Cardiac septum (tissue), 1 donor: Measurements from ENCODE around the gene GPR55. TPM values are rescaled to one million over a fixed set of nuclear protein-coding genes. Genes with fewer than 3 reads are reported as not detected.
A peak's percentile ranks its signal among the peaks of the same experiment; 100 is the strongest.

Experiments used
- DNase-seq: peaks from one replicate; pipeline ENCODE4 v3.0.0-alpha.2; 2020; ENCODE audit warnings: low spot score
- intact Hi-C: fragments of 100-400 bp; cut with DNase I; formaldehyde crosslinking; loops from one replicate; pipeline ENCODE4 v1.14.0; 2022
- total RNA-seq: library from RNA; stranded (reverse); fragmentation: NEBNext Ultra II Directional; extraction: Animal tissue kit (Norgen Biotek cat#: 25700); gene quantifications from one replicate; pipeline ENCODE4 v1.2.1, GENCODE V29; 2021
- donor health status: DM: no; HTN: no; CAD: no.

The GPR55 gene
- total RNA-seq, 1 donor from 2014 or later: not detected

DNA sequence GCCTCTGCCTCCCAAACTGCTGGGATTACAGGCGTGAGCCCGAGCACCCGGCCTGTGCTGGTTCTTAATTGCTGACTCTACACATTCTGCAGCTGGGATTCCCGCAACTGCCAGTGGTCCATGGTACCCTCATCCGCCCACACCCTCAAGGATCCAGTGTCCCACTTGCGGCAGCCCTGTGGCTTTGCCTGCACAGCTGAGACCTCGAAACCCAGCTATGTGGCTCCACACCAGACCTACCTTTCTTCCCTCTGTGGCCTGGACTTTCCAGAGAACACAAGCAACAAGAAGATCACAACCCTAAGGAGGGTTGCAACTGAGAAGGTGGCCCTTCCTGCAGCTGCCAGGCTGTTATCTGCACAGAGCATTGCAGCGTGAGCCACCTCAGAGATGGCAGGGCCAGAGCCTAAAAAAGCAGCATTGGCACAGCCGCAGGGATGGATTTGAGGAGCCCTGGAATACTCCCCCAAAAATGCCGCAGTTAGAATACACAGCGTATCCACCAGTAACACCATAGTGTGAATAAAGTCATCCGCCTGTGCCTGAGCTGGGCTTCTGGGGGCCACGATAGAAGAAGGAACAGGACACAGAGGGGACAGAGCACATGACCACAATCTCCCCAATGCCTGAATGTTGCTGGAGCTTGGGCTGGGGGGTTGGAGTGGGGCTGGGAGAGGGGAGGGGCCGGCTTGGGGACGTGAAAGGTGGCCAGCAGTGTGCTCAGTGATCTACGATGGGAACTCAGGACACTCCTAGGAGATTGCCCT is 1.9 kb downstream of the GPR55 start:
- peak; percentile 49 for DNase-seq

GRCh38 chr2:230921806-230922595 is 3.0 kb downstream of the GPR55 start:
- DNase-seq: peak; percentile 70
- intact Hi-C loops: no loop called here

More for the DNA sequence above, 1.9 kb downstream of the GPR55 start:
- intact Hi-C loops: no loop called here

GRCh38 chr2:230920167-230920566 is 4.9 kb downstream of the GPR55 start:
- intact Hi-C loops: no loop called here
- DNase-seq: no peak

- DNase-seq: no peak
- intact Hi-C loops: no loop called here
Measured at GRCh38 chr2:230919681-230920080, 5.4 kb downstream of the GPR55 start.

DNA sequence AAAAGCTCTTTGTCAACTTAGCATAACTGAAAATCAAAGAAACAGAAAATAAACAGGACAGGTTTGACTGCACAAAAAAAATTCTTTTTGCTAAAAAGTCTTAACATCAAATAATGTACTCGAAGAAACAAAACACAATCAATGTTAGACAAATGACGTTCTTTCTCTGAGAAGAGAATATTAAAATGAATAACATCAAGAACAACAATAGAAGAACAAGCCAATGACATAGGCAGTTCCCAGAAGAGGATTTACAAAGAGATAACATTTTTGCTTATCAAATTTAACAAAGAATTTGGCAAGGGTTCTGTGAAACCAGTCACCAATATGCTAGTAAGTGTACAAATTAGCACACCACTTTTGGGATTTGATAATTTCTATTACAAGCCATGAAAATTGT is 5.8 kb downstream of the GPR55 start:
- intact Hi-C loops: no loop called here
- no peak for DNase-seq

DNA sequence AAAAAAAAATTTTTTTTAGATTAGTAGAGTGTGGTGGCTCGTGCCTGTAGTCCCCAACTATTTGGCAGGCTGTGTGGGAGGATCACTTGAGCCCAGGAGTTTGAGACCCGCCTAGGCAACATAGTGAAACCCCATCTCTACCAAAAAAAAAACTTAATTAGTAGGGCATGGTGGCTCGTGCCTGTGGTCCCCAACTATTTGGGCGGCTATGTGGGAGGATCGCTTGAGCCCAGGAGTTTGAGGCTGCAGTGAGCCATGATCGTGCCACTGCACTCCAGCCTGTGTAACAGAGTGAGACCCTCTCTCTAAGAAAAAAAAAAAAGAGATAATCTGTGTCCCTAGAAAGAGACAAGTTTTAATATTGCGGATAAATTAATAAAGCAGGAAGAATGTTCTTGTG is 8.8 kb downstream of the GPR55 start:
- no peak for DNase-seq
- intact Hi-C loops: no loop called here

DNA sequence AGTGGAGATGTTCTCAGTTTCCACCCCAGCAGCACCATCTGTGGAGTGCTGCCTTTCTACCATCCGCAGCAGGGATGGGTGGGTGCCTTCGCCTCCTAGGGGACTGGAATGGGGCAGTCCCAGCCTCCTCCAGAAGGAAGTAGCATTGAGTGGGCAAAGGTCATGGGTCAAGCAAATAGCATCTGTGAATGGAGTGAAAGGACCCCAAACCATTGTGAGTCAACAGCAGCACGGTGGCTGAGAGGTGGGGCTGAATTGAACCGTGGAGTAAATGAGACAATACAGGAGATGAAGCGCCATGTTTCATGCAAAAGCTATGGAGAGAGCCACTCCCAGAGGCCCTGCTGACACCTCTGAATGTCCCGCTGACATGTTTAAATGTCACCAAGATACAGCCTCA is 9.7 kb downstream of the GPR55 start:
- intact Hi-C loops: no loop called here
- DNase-seq: no peak

DNA sequence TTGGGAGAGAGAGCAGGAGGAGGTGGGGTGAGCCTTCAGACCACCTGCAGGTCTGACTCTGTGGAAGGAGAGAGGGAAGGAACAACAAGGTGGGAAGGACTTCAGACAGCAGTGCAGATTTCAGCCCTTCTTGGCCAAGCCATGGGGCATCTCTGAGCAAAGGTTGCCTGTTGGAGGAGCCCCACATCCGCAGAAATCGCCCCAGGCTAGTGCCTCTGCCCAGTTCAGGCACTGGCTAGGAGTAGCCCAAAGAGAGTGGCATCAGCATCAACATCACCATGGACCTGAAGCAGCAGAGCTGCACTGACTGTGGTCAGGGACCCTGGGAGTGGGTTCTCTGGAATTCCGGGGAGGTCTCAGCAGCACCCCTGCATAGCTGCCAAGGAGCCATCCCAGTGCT is 10.2 kb downstream of the GPR55 start:
- DNase-seq: peak; percentile 61
- intact Hi-C loops: loop anchor here (5.0 kb wide), 1 partner anchor 63 kb away; no protein-coding TSS in a partner anchor

DNA sequence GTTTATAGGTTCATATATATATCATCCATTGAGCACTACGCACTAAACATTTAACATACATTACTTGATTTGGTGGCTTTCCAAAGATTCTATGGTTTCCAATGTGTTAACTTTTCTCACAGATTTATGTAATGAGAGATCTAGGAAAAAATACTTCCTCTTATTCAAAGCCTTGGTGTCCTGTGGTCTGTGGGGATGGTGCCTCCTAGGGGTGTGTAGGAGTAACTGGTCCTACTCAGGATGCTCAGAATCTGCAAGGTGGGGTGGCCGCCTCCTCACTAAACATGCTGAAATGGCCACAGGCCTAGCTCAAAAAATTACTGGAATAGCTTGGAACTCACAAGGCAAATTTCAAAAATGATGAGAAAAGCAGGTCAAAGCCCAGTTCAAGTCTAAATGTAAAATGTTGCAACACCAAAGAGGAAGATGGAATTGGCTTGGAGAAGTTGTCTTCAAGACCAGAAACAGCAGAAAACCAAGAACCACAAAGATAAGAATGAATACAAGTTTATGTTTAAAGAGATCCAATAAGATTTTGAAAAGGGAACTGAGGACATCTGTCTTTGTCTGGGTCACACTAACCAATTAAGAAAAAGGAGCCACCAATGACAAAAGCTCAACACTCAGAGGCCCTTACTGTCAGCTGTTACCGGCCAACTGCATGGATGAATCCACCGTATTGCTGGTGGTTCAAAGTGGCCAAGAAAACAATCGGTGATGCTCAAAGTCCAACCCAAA is 11.5 kb downstream of the GPR55 start:
- DNase-seq: peak; percentile 39

DNA sequence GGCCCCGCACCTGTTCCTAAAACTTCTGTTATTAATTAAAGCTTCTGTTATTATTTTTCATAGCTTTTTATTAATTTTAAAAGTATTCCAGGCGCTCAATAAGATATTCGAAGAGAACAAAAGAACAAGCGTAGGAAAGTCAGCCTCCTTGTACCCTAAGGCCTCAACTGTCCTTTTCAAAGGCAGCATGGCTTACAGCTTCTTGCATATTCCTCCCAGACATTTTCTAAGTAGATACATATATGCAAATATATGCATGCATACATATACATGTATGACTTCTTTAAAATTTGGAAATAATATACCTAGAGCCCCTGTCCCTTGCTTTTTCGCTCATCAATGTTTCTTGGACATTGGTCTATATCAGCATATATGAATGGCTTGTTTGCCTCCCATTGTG is 12.3 kb downstream of the GPR55 start:
- DNase-seq: no peak
- intact Hi-C loops: loop anchor here (5.0 kb wide), 1 partner anchor 60 kb away; no protein-coding TSS in a partner anchor

More for the DNA sequence above, 11.5 kb downstream of the GPR55 start:
- intact Hi-C loops: loop anchor here (5.0 kb wide), 1 partner anchor 61 kb away; no protein-coding TSS in a partner anchor

- intact Hi-C loops: loop anchor here (5.0 kb wide), 1 partner anchor 60 kb away; no protein-coding TSS in a partner anchor
- DNase-seq: peak; percentile 33
Measured at GRCh38 chr2:230912046-230912445, 13.0 kb downstream of the GPR55 start.

DNA sequence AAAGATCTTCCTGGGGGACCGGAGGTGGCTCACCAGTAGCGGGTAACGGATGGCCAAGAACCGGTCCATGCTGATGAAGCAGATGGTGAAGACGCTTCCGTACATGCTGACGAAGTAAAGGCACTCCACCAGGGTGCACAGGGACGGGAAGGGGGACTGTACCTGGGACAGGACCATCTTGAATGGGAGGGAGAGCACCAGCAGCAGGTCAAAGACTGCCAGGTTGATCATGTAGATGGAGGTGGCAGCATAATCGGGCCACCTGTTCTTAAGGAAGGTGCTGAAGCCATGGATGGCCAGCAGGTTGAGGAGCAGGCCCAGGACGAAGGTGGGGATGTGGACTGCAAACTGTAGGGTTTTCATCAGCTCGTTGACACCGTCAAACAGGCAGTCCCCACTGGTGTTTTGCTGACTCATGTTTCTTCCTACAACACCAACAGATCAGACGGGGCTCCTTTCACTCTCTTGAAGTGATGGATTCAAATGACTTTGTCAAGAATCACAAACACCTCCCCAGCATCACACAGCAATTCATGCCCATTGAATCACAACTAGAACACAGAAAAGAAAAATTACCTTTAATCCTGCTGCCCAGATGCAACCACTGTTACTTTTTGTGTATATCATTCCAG is 14.4 kb downstream of the GPR55 start:
- DNase-seq: no peak
- intact Hi-C loops: loop anchor here (5.0 kb wide), 1 partner anchor 58 kb away; no protein-coding TSS in a partner anchor

GRCh38 chr2:230909841-230910545 is 15.0 kb downstream of the GPR55 start:
- DNase-seq: peak; percentile 65

DNA sequence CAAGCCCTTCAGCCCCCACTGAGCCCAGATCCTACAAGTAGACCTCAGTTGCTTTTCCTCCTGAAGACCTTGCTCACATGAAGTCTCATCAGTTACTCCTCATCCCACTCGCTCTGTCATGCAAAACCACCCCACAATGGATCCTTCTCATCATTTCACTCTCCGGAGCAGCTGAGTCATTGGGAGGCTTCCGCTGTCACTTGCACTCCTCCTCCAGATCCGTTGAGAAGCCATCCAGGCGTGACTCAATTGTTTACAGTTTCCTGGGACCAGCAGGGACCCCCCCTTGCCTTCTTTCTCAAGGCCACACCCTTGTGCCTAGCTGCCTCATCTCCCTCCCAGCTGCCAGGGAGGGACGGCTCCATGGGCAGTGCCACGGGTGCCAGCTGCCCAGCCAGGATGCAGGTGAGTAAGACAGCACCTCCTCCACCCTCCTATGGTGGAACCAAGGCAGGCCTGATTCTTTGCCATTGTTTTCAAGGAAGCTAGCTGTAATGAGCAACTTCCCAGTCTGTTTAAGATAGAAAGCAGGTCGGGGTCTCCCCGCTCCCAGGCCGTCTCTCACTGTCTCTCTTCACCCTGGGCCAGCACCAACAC is 16.3 kb downstream of the GPR55 start:
- peak; percentile 59 for DNase-seq
- intact Hi-C loops: no loop called here

More at GRCh38 chr2:230909841-230910545, 15.0 kb downstream of the GPR55 start:
- intact Hi-C loops: loop anchor here (5.0 kb wide), 1 partner anchor 58 kb away; no protein-coding TSS in a partner anchor

- intact Hi-C loops: no loop called here
- DNase-seq: peak; percentile 60
Measured at GRCh38 chr2:230908092-230908594, 16.9 kb downstream of the GPR55 start.

GRCh38 chr2:230907361-230908091 is 17.5 kb downstream of the GPR55 start:
- intact Hi-C loops: no loop called here
- peak; percentile 35 for DNase-seq

DNA sequence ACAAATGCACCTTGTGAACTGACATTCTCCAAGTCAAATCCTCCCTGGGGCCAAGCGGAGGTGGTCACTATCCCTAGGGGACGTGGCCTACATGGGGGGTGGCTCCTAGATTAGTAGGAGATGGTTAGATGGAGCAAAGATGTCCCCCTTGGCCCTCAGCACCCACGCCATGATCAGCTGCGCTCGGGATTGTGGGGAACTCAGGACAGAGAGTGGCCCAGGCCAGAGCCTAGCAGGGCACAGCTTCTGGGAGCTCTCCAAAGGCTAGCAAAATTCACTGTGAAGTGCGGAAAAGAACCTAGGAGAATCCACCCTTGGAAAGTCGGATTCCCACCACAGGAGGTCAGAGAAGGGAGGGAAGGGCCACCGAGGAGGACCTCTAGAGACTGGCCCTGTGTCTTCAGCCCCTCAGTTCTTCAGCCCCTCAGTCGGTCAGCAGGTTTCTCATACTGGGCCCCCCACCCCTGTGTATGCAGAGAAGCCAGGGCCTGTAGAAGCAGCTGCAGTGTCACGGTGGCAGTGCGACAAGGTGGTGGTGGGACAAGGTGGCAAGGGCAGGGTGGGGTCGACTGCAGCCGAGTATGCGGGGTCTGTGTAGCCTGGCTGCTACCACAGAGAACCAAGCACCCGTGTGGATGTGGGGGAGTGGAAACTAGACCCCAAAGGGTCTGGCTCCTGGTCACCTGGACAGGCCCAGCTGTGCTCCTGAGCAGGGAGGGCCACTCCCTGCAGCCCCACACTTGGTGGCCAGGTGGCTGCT is 18.4 kb downstream of the GPR55 start:
- DNase-seq: peak; percentile 54
- intact Hi-C loops: no loop called here
